ENCODE data around the gene KRT85.

DNA sequence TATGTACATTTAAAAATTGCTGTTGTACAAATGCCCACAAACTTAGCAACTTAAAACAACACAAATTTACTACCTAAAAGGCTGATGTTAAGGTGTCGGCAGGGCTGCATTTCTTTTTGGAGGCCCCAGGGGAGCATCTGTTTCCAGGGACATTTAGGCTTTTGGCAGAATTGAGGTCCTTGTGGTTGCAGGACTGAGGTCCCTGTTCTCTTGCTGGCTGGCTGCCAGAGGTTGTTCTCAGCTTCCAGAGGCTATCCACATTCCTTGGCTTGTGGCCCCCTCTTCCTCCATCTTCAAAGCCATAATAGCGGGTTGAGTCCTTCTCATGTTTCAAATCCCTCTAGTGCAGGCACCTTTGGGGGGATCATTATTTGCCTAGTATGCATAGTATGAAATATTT lies 23.7 kb downstream of the KRT85 start:
- TF ChIP-seq EZH2 (IDR thresholded peaks at IDR 0.05; ENCODE audit: borderline replicate concordance, low read depth, low read length, severe bottlenecking), result no peak
- TF ChIP-seq, protein P1, sequence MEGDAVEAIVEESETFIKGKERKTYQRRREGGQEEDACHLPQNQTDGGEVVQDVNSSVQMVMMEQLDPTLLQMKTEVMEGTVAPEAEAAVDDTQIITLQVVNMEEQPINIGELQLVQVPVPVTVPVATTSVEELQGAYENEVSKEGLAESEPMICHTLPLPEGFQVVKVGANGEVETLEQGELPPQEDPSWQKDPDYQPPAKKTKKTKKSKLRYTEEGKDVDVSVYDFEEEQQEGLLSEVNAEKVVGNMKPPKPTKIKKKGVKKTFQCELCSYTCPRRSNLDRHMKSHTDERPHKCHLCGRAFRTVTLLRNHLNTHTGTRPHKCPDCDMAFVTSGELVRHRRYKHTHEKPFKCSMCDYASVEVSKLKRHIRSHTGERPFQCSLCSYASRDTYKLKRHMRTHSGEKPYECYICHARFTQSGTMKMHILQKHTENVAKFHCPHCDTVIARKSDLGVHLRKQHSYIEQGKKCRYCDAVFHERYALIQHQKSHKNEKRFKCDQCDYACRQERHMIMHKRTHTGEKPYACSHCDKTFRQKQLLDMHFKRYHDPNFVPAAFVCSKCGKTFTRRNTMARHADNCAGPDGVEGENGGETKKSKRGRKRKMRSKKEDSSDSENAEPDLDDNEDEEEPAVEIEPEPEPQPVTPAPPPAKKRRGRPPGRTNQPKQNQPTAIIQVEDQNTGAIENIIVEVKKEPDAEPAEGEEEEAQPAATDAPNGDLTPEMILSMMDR (IDR thresholded peaks at IDR 0.05; ENCODE audit: extremely low read depth in 1 of 2, insufficient read depth in 1 of 2, low read depth in 1 of 2, low read length in 2 of 2), result no peak
- TF ChIP-seq POLR2A (IDR thresholded peaks at IDR 0.05; ENCODE audit: low read depth, low read length), result no peak
- no peak for TF ChIP-seq MYC (IDR thresholded peaks at IDR 0.05; ENCODE audit: low read depth, low read length)
- TF ChIP-seq, protein P2, sequence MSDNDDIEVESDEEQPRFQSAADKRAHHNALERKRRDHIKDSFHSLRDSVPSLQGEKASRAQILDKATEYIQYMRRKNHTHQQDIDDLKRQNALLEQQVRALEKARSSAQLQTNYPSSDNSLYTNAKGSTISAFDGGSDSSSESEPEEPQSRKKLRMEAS (IDR thresholded peaks at IDR 0.05; ENCODE audit: insufficient read depth, insufficient read length), result no peak
- TF ChIP-seq POLR2AphosphoS5 (IDR thresholded peaks at IDR 0.05; ENCODE audit: insufficient read depth, low read depth, low read length), result no peak
- TF ChIP-seq FOS (IDR thresholded peaks at IDR 0.05; ENCODE audit: borderline replicate concordance, insufficient read depth, low read length), result no peak

All from endothelial cell of umbilical vein (primary cell).